ENCODE measurements around the gene SPATA20. TPM values are rescaled to one million over a fixed set of nuclear protein-coding genes. Genes with fewer than 3 reads are reported as not detected.

The SPATA20 gene
- total RNA-seq, 4 donors from 2014 or later, result 116 to 437 (median 228) TPM

- Histone ChIP-seq H3K27me3 (peaks cover 24% of the 10 kb centered on the region), H3K4me1 (peaks cover 4 to 12% (median 6%) of the 10 kb centered on the region in 4 donors), H3K36me3 (no peaks in the 10 kb centered on the region), H3K27ac (no peak overlapping the region), H3K9me3 (no peaks in the 10 kb centered on the region), H3K4me3 (no peak overlapping the region)
- TF ChIP-seq EP300 (IDR thresholded peaks at IDR 0.05; ENCODE audit: low read depth) (no peak), CTCF (IDR thresholded peaks at IDR 0.05) (no peak)
- WGBS, 2 donors (ENCODE audit: low coverage in 1 of 2), result 46 to 50% methylated on average over 2 to 4 of the region's 4 CpGs
- in situ Hi-C loops (cut with MboI; ENCODE audit: low pct_ligation_motif_present in 1 of 4, low pct_unique_long_range_greater_than_20kb in 1 of 4, low sequenced_read_pairs in 3 of 4), result loop anchor here in 2 of 4 donors (25.0 kb wide), 2 partner anchors 309 to 434 kb away; partner anchors contain the start of gene WFIKKN2 (in 1 of the 2)
- intact Hi-C loops (cut with DNase I; ENCODE audit: low total_unique reads), result no loop called here
- no peak for DNase-seq
These were observed 19.0 kb upstream of the SPATA20 start for GRCh38 chr17:50527949-50528474.

- Histone ChIP-seq H3K27ac (no peak overlapping the region), H3K27me3 (peaks cover 32% of the 10 kb centered on the region), H3K36me3 (no peaks in the 10 kb centered on the region), H3K4me1 (peaks cover 9 to 28% (median 16%) of the 10 kb centered on the region in 4 donors), H3K9me3 (no peaks in the 10 kb centered on the region), H3K4me3 (no peak overlapping the region)
- 90 to 94% methylated on average over 2 to 7 of the region's 7 CpGs for WGBS, 2 donors (ENCODE audit: low coverage in 1 of 2)
- no peak for DNase-seq
- TF ChIP-seq POLR2A (IDR thresholded peaks at IDR 0.05) (no peak), POLR2AphosphoS5 (IDR thresholded peaks at IDR 0.05) (no peak), CTCF (IDR thresholded peaks at IDR 0.05) (no peak), EP300 (IDR thresholded peaks at IDR 0.05; ENCODE audit: low read depth) (no peak)
- intact Hi-C loops (cut with DNase I; ENCODE audit: low total_unique reads), result no loop called here
- in situ Hi-C loops (cut with MboI; ENCODE audit: low pct_ligation_motif_present in 1 of 4, low pct_unique_long_range_greater_than_20kb in 1 of 4, low sequenced_read_pairs in 3 of 4), result loop anchor here in 2 of 4 donors (25.0 kb wide), 2 partner anchors 307 to 432 kb away; partner anchors contain the start of gene WFIKKN2 (in 1 of the 2)
These were observed 17.1 kb upstream of the SPATA20 start for GRCh38 chr17:50529849-50530248.

GRCh38 chr17:50531428-50532025, 15.4 kb upstream of the SPATA20 start:
- in situ Hi-C loops (cut with MboI; ENCODE audit: low pct_ligation_motif_present in 1 of 4, low pct_unique_long_range_greater_than_20kb in 1 of 4, low sequenced_read_pairs in 3 of 4), result loop anchor here in 2 of 4 donors (25.0 kb wide), 2 partner anchors 306 to 431 kb away; partner anchors contain the start of gene WFIKKN2 (in 1 of the 2)
- Histone ChIP-seq H3K27ac (peak overlapping the region in 1 of 4 donors; percentile 90), H3K36me3 (no peaks in the 10 kb centered on the region), H3K4me3 (no peak overlapping the region), H3K9me3 (no peaks in the 10 kb centered on the region), H3K4me1 (peaks cover 9 to 30% (median 19%) of the 10 kb centered on the region in 4 donors), H3K27me3 (peaks cover 32% of the 10 kb centered on the region)
- TF ChIP-seq POLR2AphosphoS5 (IDR thresholded peaks at IDR 0.05) (no peak), POLR2A (IDR thresholded peaks at IDR 0.05) (no peak), CTCF (IDR thresholded peaks at IDR 0.05) (no peak), EP300 (IDR thresholded peaks at IDR 0.05; ENCODE audit: low read depth) (no peak)
- no peak for DNase-seq
- 61% methylated on average over 6 of the region's 6 CpGs; no CpG with 5 or more reads in 1 of the 2 donors for WGBS, 2 donors (ENCODE audit: low coverage in 1 of 2)
- intact Hi-C loops (cut with DNase I; ENCODE audit: low total_unique reads), result no loop called here

- H3K27ac ChIP-seq, result peak within 1 kb of the TSS; percentile 74 to 90 (median 80)
- peaks cover 32% of the 10 kb centered on the region for H3K27me3 ChIP-seq
- H3K4me1 ChIP-seq, result peaks cover 9 to 31% (median 19%) of the 10 kb centered on the region in 4 donors
- intact Hi-C loops (cut with DNase I; ENCODE audit: low total_unique reads) (no loop called here), in situ Hi-C loops (cut with MboI; ENCODE audit: low pct_ligation_motif_present in 1 of 4, low pct_unique_long_range_greater_than_20kb in 1 of 4, low sequenced_read_pairs in 3 of 4) (loop anchor here in 2 of 4 donors (25.0 kb wide), 2 partner anchors 305 to 430 kb away; partner anchors contain the start of gene WFIKKN2 (in 1 of the 2))
- 10% methylated on average over 14 of the region's 21 CpGs; no CpG with 5 or more reads in 1 of the 2 donors for WGBS, 2 donors (ENCODE audit: low coverage in 1 of 2)
- no peaks in the 10 kb centered on the region for H3K9me3 ChIP-seq
- DNase-seq, result peak; percentile 82
- no peaks in the 10 kb centered on the region for H3K36me3 ChIP-seq
- H3K4me3 ChIP-seq, result peak within 1 kb of the TSS in 3 of 4 donors; percentile 30 to 55 (median 45)
- no peak for TF ChIP-seq EP300 (IDR thresholded peaks at IDR 0.05; ENCODE audit: low read depth)
- TF ChIP-seq CTCF (IDR thresholded peaks at IDR 0.05), result peak in 3 of 5 experiments; percentile 6 to 74 (median 26)
- peak; percentile 78 for TF ChIP-seq POLR2A (IDR thresholded peaks at IDR 0.05)
- TF ChIP-seq POLR2AphosphoS5 (IDR thresholded peaks at IDR 0.05), result peak; percentile 59 to 90 (median 80)
These were observed 14.4 kb upstream of the SPATA20 start, which contains the start of gene EPN3 for GRCh38 chr17:50532452-50533024. EPN3 (plus strand) TSS chr17:50532735; CDS start chr17:50536557, 3,822 bp downstream.
